ENCODE data around the gene HCN4.

GRCh38 chr15:73335471-73335870 lies 33.3 kb downstream of the HCN4 start:
- TF ChIP-seq, protein P1, sequence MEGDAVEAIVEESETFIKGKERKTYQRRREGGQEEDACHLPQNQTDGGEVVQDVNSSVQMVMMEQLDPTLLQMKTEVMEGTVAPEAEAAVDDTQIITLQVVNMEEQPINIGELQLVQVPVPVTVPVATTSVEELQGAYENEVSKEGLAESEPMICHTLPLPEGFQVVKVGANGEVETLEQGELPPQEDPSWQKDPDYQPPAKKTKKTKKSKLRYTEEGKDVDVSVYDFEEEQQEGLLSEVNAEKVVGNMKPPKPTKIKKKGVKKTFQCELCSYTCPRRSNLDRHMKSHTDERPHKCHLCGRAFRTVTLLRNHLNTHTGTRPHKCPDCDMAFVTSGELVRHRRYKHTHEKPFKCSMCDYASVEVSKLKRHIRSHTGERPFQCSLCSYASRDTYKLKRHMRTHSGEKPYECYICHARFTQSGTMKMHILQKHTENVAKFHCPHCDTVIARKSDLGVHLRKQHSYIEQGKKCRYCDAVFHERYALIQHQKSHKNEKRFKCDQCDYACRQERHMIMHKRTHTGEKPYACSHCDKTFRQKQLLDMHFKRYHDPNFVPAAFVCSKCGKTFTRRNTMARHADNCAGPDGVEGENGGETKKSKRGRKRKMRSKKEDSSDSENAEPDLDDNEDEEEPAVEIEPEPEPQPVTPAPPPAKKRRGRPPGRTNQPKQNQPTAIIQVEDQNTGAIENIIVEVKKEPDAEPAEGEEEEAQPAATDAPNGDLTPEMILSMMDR (IDR thresholded peaks at IDR 0.05; ENCODE audit: low read depth, low read length, missing input control) = no peak
- no peak for TF ChIP-seq JUND (IDR thresholded peaks at IDR 0.05)
- no peak for TF ChIP-seq FOXA2 (IDR thresholded peaks at IDR 0.05)
